ENCODE measurements around the gene TOM1. TPM values are rescaled to one million over a fixed set of nuclear protein-coding genes. Genes with fewer than 3 reads are reported as not detected.

TOM1 gene
- total and polyA plus RNA-seq, 4 donors, result 19.8 to 50.5 (median 44.0) TPM

DNA sequence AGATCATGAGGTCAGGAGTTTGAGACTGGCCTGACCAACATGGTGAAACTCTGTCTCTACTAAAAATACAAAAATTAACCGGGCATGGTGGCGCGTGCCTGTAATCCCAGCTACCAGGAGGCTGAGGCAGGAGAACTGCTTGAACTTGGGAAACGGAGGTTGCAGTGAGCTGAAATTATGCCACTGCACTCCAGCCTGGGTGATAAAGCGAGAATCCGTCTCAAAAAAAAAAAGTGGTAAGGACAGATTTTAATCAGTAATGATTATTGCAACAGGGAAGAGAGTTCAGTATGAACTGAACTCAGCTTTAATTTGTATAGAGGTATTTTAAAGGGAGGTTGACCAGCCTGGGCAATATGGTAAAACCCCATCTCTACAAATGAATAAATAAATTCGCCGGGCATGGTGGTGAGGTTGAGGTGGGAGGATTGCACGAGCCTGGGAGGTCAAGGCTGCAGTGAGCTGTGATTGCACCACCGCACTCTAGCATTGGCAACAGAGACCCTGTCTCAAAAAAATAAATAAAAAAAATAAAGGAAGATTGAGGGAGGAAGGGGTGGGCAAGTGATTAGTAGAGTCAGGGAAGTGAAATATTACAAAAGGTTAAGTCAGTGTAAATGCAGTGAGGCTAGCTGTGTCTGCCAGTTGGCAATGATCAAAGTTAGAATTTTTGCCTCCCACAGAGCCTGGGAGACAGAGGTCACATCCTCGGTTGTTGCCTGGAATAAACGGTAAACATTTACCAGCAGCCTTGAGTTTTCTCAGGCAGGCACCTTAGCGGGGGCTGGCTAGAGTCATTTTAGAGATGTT lies 97.6 kb downstream of the TOM1 start:
- Histone ChIP-seq H3K36me3 (ENCODE audit: control insufficient read depth in 1 of 2, insufficient read depth in 2 of 2, low read length in 1 of 2) (no peaks in the 10 kb centered on the region), H3K4me3 (ENCODE audit: low read length in 2 of 2) (no peak overlapping the region), H3K27me3 (ENCODE audit: control insufficient read depth in 1 of 2, insufficient read depth in 2 of 2, low read length in 1 of 2) (no peaks in the 10 kb centered on the region), H3K9me3 (ENCODE audit: control insufficient read depth, low read length) (no peaks in the 10 kb centered on the region), H3K4me1 (ENCODE audit: control insufficient read depth in 1 of 2, insufficient read depth in 2 of 2, low read length in 2 of 2) (no peaks in the 10 kb centered on the region), H3K27ac (ENCODE audit: low read depth in 1 of 2, low read length in 2 of 2) (no peak overlapping the region)
- no peak for ATAC-seq (ENCODE audit: low FRiP score)
- 80 to 83% methylated on average over 13 of the region's 13 CpGs for WGBS, 2 donors
- no peak for DNase-seq
- intact Hi-C loops (cut with DNase I), result no loop called here

Small RNA genes lying within 50 kb of the gene (microRNA-seq; reads per million reads assigned to microRNA genes)
- 3.0 to 7.7 reads per million in 2 donors for gene MIR3909
- gene MIR6069, result 0 reads per million in 2 donors

Other genes starting within 250 kb of the TOM1 start
- gene ISX, start 233.7 kb upstream of the TOM1 start, total RNA-seq, result not detected
- 1 to 10 TPM in 1 of 2 donors, under 1 TPM in 1; 0.13 to 6.8 TPM for gene ISX, start 233.7 kb upstream of the TOM1 start, polyA plus RNA-seq
- gene HMGXB4, start 42.4 kb upstream of the TOM1 start, total RNA-seq, result 10 to 100 TPM; 15.3 to 16.0 TPM
- gene HMGXB4, start 42.4 kb upstream of the TOM1 start, polyA plus RNA-seq, result 1 to 10 TPM; 7.5 to 9.3 TPM
- gene HMOX1, start 81.2 kb downstream of the TOM1 start, total RNA-seq, result 10 to 100 TPM; 29.1 to 53.6 TPM
- 10 to 100 TPM in 1 of 2 donors, 1 to 10 TPM in 1; 9.6 to 34.6 TPM for gene HMOX1, start 81.2 kb downstream of the TOM1 start, polyA plus RNA-seq
- gene MCM5, start 100.2 kb downstream of the TOM1 start, total RNA-seq, result 10 to 100 TPM; 18.1 to 21.7 TPM
- 10 to 100 TPM in 1 of 2 donors, 1 to 10 TPM in 1; 4.0 to 24.8 TPM for gene MCM5, start 100.2 kb downstream of the TOM1 start, polyA plus RNA-seq
- 10 to 100 TPM; 12.2 to 29.8 TPM for gene RASD2, start 240.9 kb downstream of the TOM1 start, total RNA-seq
- 1 to 10 TPM in 1 of 2 donors, under 1 TPM in 1; 0.77 to 3.5 TPM for gene RASD2, start 240.9 kb downstream of the TOM1 start, polyA plus RNA-seq